ENCODE measurements around the gene INSYN2B.

DNA sequence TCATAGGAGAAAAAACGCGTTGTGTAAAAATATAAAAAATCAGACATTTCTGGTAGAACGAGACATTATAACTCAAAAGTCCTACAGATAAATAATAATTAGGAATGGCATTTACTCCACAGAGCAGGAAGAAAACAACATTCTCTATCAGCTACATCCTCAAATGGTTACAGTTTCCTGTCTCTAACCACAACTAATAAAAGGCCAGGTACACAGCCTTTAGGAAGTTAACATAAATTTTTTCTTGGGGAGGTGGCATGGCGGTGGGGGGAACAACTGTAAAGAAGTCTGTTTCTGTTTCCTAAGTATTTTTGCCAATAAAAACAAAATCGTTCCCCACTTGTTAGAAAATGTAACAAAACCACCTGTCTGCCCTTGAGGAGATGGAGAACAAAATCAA, 44.5 kb downstream of the INSYN2B start:
- TF ChIP-seq, protein P1, sequence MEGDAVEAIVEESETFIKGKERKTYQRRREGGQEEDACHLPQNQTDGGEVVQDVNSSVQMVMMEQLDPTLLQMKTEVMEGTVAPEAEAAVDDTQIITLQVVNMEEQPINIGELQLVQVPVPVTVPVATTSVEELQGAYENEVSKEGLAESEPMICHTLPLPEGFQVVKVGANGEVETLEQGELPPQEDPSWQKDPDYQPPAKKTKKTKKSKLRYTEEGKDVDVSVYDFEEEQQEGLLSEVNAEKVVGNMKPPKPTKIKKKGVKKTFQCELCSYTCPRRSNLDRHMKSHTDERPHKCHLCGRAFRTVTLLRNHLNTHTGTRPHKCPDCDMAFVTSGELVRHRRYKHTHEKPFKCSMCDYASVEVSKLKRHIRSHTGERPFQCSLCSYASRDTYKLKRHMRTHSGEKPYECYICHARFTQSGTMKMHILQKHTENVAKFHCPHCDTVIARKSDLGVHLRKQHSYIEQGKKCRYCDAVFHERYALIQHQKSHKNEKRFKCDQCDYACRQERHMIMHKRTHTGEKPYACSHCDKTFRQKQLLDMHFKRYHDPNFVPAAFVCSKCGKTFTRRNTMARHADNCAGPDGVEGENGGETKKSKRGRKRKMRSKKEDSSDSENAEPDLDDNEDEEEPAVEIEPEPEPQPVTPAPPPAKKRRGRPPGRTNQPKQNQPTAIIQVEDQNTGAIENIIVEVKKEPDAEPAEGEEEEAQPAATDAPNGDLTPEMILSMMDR (IDR thresholded peaks at IDR 0.05): no peak
- TF ChIP-seq EZH2 (IDR thresholded peaks at IDR 0.05; ENCODE audit: borderline replicate concordance, insufficient read depth, low read depth, low read length, poor library complexity, severe bottlenecking): no peak

All from B cell (primary cell).